Measurements from ENCODE around the gene SPTLC3.
A peak's percentile ranks its signal among the peaks of the same experiment; 100 is the strongest.

SPTLC3 gene

DNA sequence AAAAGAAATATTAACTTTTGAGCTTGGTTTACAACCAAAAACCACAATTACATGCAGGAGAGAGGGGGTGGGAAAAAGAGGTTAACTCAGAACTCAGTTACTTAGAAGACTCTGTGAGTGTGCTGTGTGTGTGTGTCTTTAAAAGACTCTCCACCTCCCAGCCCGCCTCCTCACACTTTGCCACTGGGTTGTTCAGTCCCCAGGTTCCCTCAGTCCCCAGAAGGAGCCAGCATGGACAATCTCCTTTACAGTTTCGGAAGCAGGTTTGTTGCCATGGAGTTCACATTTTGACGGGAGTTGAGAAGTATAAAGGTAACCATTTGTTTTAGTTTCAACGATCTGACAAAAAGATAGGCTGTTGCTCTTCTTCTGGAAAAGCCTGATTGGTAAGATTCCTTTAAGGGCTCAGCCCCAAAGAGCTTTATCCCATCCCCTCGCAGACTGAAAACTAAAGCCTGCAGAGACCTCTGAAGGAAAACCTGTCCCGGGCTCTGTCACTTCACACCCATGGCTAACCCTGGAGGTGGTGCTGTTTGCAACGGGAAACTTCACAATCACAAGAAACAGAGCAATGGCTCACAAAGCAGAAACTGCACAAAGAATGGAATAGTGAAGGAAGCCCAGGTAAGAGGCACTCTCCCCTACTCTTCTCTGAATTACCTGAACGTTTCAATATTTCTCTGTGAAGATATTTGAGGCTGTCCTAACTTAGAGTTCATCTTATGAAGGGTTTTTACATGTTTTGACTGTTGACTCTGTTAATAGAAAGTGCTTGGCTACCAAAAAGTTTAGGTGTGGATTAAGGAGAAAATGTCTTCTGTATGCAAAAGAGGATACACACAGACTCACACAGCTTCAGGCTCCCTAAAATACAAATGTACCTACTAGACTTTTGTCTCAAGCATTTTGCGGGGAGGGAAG is at the start of gene SPTLC3:
TSS of gene SPTLC3 (plus strand) at position 212 of the 921 bp plus-strand sequence. CDS start at position 508, 296 bp downstream.
- no peak within 1 kb of the TSS for H3K9ac ChIP-seq (ENCODE audit: low read depth, low read length)
- no peaks in the 10 kb centered on the region for H3K9me3 ChIP-seq (ENCODE audit: insufficient read depth, low read depth, low read length)
- H3K4me1 ChIP-seq (ENCODE audit: insufficient read depth, low read length): peaks cover 13% of the 10 kb centered on the region; the same call in 1 of the 2 replicates
- no peak within 1 kb of the TSS for H3K27ac ChIP-seq (ENCODE audit: low read length)
- no peaks in the 10 kb centered on the region for H3K27me3 ChIP-seq (ENCODE audit: insufficient read depth, low read length)
- H3K36me3 ChIP-seq (ENCODE audit: insufficient read depth, low read depth, low read length): no peaks in the 10 kb centered on the region
- H3K4me3 ChIP-seq (ENCODE audit: low read length): peak within 1 kb of the TSS; percentile 48

DNA sequence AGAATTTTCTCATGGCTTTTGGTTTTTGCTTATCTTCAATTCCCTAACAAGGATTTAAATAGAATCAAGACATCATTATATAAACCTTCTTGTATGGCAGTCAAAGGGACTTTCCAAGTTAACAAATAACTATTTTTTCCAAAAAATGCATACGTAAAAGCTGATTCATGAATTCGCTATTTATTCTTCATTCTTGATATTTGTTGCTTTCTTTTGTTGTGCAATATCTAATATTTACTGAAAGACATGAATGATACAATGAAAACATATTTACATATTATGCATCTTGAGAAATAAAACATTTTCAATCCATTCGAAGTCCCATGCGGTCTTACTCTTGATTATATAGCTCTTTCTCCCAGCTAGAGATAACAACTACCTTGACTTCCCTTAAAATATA is 47.0 kb upstream of the SPTLC3 start:
- H3K9ac ChIP-seq (ENCODE audit: low read depth, low read length): no peak overlapping the region
- H3K9me3 ChIP-seq (ENCODE audit: insufficient read depth, low read depth, low read length): no peaks in the 10 kb centered on the region
- H3K27me3 ChIP-seq (ENCODE audit: insufficient read depth, low read length): no peaks in the 10 kb centered on the region
- no peak overlapping the region for H3K27ac ChIP-seq (ENCODE audit: low read length)
- H3K36me3 ChIP-seq (ENCODE audit: insufficient read depth, low read depth, low read length): no peaks in the 10 kb centered on the region
- no peaks in the 10 kb centered on the region for H3K4me1 ChIP-seq (ENCODE audit: insufficient read depth, low read length)
- no peak overlapping the region for H3K4me3 ChIP-seq (ENCODE audit: low read length)

DNA sequence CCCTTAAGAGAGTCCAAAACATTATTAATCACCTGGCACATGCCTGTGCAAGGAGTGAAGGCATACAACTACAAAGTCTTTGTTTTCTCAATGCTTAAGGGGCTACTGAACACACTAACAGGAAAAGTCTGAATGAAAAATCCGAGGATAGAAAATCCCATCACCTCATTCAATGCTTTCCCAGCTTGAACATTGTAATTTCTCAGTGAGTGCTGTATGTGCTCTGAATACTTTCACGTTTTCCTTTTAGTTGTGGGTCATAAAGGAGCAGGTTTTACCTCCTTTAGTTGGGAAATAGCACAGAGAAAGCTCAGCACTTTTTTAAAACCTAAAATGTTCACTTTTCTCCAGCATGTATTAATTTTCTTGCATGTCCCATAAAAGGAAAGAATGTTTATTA is 45.9 kb upstream of the SPTLC3 start:
- H3K4me3 ChIP-seq (ENCODE audit: low read length): no peak overlapping the region
- H3K9me3 ChIP-seq (ENCODE audit: insufficient read depth, low read depth, low read length): no peaks in the 10 kb centered on the region
- no peaks in the 10 kb centered on the region for H3K4me1 ChIP-seq (ENCODE audit: insufficient read depth, low read length)
- no peaks in the 10 kb centered on the region for H3K36me3 ChIP-seq (ENCODE audit: insufficient read depth, low read depth, low read length)
- no peak overlapping the region for H3K27ac ChIP-seq (ENCODE audit: low read length)
- no peak overlapping the region for H3K9ac ChIP-seq (ENCODE audit: low read depth, low read length)
- no peaks in the 10 kb centered on the region for H3K27me3 ChIP-seq (ENCODE audit: insufficient read depth, low read length)

GRCh38 chr20:12963416-12963815 is 45.4 kb upstream of the SPTLC3 start:
- H3K9ac ChIP-seq (ENCODE audit: low read depth, low read length): no peak overlapping the region
- no peak overlapping the region for H3K27ac ChIP-seq (ENCODE audit: low read length)
- H3K36me3 ChIP-seq (ENCODE audit: insufficient read depth, low read depth, low read length): no peaks in the 10 kb centered on the region
- H3K4me1 ChIP-seq (ENCODE audit: insufficient read depth, low read length): no peaks in the 10 kb centered on the region
- no peaks in the 10 kb centered on the region for H3K9me3 ChIP-seq (ENCODE audit: insufficient read depth, low read depth, low read length)
- H3K4me3 ChIP-seq (ENCODE audit: low read length): no peak overlapping the region
- no peaks in the 10 kb centered on the region for H3K27me3 ChIP-seq (ENCODE audit: insufficient read depth, low read length)

- H3K27ac ChIP-seq (ENCODE audit: low read length): no peak overlapping the region
- no peaks in the 10 kb centered on the region for H3K4me1 ChIP-seq (ENCODE audit: insufficient read depth, low read length)
- no peak overlapping the region for H3K4me3 ChIP-seq (ENCODE audit: low read length)
- no peaks in the 10 kb centered on the region for H3K36me3 ChIP-seq (ENCODE audit: insufficient read depth, low read depth, low read length)
- H3K9ac ChIP-seq (ENCODE audit: low read depth, low read length): no peak overlapping the region
- H3K27me3 ChIP-seq (ENCODE audit: insufficient read depth, low read length): no peaks in the 10 kb centered on the region
- peaks cover 10% of the 10 kb centered on the region for H3K9me3 ChIP-seq (ENCODE audit: insufficient read depth, low read depth, low read length)
These were observed 43.4 kb upstream of the SPTLC3 start for GRCh38 chr20:12965212-12965869.

GRCh38 chr20:12965870-12966251 is 42.9 kb upstream of the SPTLC3 start:
- Histone ChIP-seq H3K4me1 (ENCODE audit: insufficient read depth, low read length) (no peaks in the 10 kb centered on the region), H3K9ac (ENCODE audit: low read depth, low read length) (no peak overlapping the region), H3K36me3 (ENCODE audit: insufficient read depth, low read depth, low read length) (no peaks in the 10 kb centered on the region), H3K4me3 (ENCODE audit: low read length) (no peak overlapping the region), H3K27me3 (ENCODE audit: insufficient read depth, low read length) (no peaks in the 10 kb centered on the region), H3K27ac (ENCODE audit: low read length) (no peak overlapping the region), H3K9me3 (ENCODE audit: insufficient read depth, low read depth, low read length) (peaks cover 10% of the 10 kb centered on the region)

- H3K4me1 ChIP-seq (ENCODE audit: insufficient read depth, low read length): no peaks in the 10 kb centered on the region
These were observed 42.2 kb upstream of the SPTLC3 start for GRCh38 chr20:12966468-12967085.

GRCh38 chr20:12967932-12968331 is 40.8 kb upstream of the SPTLC3 start:
- no peaks in the 10 kb centered on the region for H3K27me3 ChIP-seq (ENCODE audit: insufficient read depth, low read length)
- peaks cover 10% of the 10 kb centered on the region for H3K9me3 ChIP-seq (ENCODE audit: insufficient read depth, low read depth, low read length)

More at GRCh38 chr20:12966468-12967085, 42.2 kb upstream of the SPTLC3 start:
- Histone ChIP-seq H3K4me3 (ENCODE audit: low read length) (no peak overlapping the region), H3K27me3 (ENCODE audit: insufficient read depth, low read length) (no peaks in the 10 kb centered on the region), H3K36me3 (ENCODE audit: insufficient read depth, low read depth, low read length) (no peaks in the 10 kb centered on the region), H3K27ac (ENCODE audit: low read length) (no peak overlapping the region), H3K9ac (ENCODE audit: low read depth, low read length) (no peak overlapping the region), H3K9me3 (ENCODE audit: insufficient read depth, low read depth, low read length) (peaks cover 10% of the 10 kb centered on the region)

DNA sequence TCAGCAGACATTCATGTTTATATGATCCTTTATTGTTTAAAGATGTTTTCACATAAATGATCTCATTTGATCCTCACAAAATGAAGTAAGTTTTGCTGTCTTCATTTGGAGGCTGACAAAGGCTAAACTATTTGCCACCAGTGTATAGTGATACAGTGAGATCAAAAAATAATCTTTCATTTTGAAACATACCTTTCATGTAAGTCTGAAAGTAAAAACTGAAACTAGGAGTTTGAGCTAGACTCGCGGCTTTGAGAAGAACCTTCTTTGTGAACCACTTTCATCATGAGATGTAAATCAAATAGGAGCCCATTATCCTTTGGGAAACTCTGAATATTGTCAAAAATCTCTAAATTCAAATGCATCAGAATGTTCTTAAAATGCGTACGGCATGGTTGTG is 40.3 kb upstream of the SPTLC3 start:
- H3K27me3 ChIP-seq (ENCODE audit: insufficient read depth, low read length): no peaks in the 10 kb centered on the region
- H3K4me3 ChIP-seq (ENCODE audit: low read length): no peak overlapping the region
- H3K9ac ChIP-seq (ENCODE audit: low read depth, low read length): no peak overlapping the region
- H3K4me1 ChIP-seq (ENCODE audit: insufficient read depth, low read length): no peaks in the 10 kb centered on the region
- no peak overlapping the region for H3K27ac ChIP-seq (ENCODE audit: low read length)
- H3K36me3 ChIP-seq (ENCODE audit: insufficient read depth, low read depth, low read length): no peaks in the 10 kb centered on the region
- H3K9me3 ChIP-seq (ENCODE audit: insufficient read depth, low read depth, low read length): peaks cover 10% of the 10 kb centered on the region

More at GRCh38 chr20:12967932-12968331, 40.8 kb upstream of the SPTLC3 start:
- H3K9ac ChIP-seq (ENCODE audit: low read depth, low read length): no peak overlapping the region
- no peaks in the 10 kb centered on the region for H3K36me3 ChIP-seq (ENCODE audit: insufficient read depth, low read depth, low read length)
- no peak overlapping the region for H3K4me3 ChIP-seq (ENCODE audit: low read length)
- H3K4me1 ChIP-seq (ENCODE audit: insufficient read depth, low read length): no peaks in the 10 kb centered on the region
- no peak overlapping the region for H3K27ac ChIP-seq (ENCODE audit: low read length)

GRCh38 chr20:12969071-12969669 is 39.6 kb upstream of the SPTLC3 start:
- Histone ChIP-seq H3K27ac (ENCODE audit: low read length) (no peak overlapping the region), H3K9ac (ENCODE audit: low read depth, low read length) (no peak overlapping the region), H3K36me3 (ENCODE audit: insufficient read depth, low read depth, low read length) (no peaks in the 10 kb centered on the region), H3K27me3 (ENCODE audit: insufficient read depth, low read length) (no peaks in the 10 kb centered on the region), H3K9me3 (ENCODE audit: insufficient read depth, low read depth, low read length) (peaks cover 10% of the 10 kb centered on the region), H3K4me3 (ENCODE audit: low read length) (no peak overlapping the region), H3K4me1 (ENCODE audit: insufficient read depth, low read length) (no peaks in the 10 kb centered on the region)

- no peak overlapping the region for H3K4me3 ChIP-seq (ENCODE audit: low read length)
- no peaks in the 10 kb centered on the region for H3K27me3 ChIP-seq (ENCODE audit: insufficient read depth, low read length)
- H3K9me3 ChIP-seq (ENCODE audit: insufficient read depth, low read depth, low read length): peaks cover 10% of the 10 kb centered on the region
- H3K36me3 ChIP-seq (ENCODE audit: insufficient read depth, low read depth, low read length): no peaks in the 10 kb centered on the region
- no peaks in the 10 kb centered on the region for H3K4me1 ChIP-seq (ENCODE audit: insufficient read depth, low read length)
- H3K27ac ChIP-seq (ENCODE audit: low read length): no peak overlapping the region
- H3K9ac ChIP-seq (ENCODE audit: low read depth, low read length): no peak overlapping the region
These were observed 38.4 kb upstream of the SPTLC3 start for GRCh38 chr20:12970372-12970821.

Measured in iPS-20b (cell line).